Anterior cingulate cortex (tissue), 58 donors: ENCODE results near the gene IFI27.
"Not testable (repeated sequence)": the region's sequence is repeated elsewhere in the genome, so short reads cannot be mapped to it uniquely, and the experiment has no call there.

ENCODE experiments used
- DNase-seq, 58 donors: peaks; one replicate each; lab custom pipeline; 2025; lab: John Stamatoyannopoulos, UW

IFI27 gene

DNA sequence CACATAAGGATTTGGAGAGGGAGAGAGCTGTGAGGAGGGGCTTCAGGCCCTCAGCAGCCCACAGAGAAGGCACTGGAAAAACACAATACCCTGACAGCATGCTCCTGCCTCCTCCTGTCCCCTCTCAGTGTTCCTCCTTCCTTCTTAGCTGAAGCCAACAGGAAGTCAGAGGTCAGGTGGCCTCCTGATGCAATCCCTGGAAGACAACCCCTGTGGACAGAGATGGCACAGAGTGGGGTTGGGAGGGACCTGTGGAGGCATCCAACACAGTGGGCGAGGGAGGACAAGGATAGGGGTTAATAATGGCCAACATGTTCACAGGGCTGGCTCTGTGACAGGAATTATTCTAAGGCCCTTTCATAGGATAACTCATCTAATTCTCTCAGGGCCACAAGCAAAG lies 34.2 kb downstream of the IFI27 start:
- no peak for DNase-seq

DNA sequence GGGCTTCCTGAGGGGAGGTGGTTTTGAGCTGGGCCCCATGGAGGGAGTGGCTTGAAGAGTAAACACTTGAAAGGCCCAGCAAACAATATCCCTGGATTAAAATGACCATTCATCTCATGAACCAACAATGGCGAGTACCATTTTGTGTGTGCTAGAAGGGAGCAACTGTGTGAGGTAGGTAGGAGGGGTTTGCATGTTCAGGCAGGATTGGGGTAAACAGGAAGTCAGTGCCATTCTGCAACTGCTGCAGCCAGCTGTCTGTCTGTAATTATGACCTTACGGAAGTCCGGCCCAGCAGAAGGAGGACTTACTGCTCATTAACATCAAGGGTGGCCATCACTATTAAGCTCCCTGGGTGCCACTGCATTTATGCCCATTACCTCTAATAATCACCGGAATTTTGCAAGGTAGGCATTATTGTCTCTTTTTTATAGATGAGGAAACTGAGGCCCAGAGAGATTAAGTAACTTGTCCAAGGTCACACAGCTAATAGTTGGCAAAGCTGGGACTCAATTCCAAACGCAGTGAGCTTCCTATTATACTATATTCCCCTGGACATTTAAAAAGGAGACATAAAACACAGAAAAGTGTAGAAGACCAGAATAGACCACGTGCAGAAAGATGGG lies 35.5 kb downstream of the IFI27 start:
- DNase-seq, result no peak

DNA sequence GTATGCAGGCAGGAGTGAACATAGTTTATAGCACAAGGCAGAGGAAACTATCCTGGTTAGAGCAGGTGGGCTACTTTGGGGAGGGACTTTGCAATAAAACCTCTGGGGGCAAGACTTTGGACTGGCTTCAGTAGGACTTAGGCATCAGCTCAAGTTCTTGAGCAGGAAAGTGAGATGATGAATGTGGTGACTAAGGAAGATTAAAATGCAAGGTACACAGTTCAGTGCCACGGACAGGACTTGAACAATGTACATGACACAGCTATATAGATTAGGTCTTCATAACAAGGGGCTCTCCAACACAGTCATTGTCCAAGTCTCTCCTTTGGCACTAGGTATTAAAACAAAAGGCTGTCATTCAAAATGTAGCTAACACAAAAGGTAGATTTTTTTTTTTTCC lies 42.1 kb downstream of the IFI27 start:
- DNase-seq, result no peak

DNA sequence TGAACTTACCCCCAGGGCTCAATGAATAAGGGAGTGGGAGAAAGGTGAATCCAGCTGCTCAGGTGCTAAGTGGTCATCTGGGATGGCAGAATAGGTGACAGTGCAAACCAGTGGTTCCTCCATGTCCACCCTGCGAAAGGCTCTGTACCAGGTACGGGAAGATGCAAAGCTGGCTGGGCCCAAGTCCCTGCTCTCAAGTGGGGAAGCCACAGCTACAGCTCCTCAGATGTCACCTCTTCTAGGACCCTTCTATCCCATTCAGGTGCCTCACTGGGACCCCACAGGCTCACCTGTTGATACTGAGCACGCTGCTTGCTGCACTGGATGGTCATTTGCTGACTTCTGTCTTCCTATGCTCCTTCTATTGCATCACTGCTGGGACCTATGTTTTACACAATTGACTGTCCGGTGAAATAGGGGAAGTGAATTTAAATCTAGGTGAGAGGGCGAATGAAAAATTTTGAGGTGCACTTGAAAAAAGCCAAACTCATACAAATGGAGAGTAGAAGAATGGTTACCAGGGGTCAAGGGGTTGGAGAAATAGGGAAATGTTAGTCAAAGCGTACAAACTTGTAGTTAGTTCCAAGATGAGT lies 43.3 kb downstream of the IFI27 start:
- no peak for DNase-seq

DNA sequence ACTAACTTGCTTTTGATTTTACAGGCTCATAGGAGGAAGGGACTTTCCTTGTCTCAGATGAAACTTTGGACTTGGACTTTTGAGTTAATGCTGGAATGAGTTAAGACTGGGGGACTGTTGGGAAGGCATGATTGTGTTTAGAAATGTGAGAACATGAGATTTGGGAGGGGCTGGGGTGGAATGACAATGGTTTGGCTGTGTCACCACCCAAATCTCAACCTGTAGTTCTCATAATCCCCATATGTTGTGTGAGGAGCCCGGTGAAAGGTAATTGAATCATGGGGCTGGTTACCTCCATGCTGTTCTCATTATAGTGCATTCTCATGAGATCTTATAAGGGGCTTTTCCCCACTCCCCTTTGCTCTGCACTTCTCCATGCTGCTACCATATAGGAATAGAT lies 45.6 kb downstream of the IFI27 start:
- not testable (repeated sequence) for DNase-seq

DNA sequence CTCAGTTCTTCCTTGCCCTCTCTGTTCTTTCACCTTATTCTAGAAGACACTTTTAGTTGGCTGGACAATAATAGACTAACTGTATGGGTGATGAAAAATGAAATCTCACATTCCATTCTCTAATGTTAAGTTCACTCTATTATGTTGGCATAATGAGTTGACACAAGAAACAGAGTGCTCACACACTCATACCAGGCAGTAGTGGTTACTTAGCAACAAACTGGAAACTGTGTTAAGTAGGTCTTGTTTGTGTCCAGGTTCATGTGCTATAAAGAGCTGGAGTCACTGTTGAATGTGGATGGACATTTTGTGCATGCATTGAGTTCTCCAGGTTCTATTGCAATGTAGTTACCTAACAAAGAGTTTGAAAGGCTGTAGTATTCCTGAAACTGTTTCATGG lies 46.7 kb downstream of the IFI27 start:
- no peak for DNase-seq

DNA sequence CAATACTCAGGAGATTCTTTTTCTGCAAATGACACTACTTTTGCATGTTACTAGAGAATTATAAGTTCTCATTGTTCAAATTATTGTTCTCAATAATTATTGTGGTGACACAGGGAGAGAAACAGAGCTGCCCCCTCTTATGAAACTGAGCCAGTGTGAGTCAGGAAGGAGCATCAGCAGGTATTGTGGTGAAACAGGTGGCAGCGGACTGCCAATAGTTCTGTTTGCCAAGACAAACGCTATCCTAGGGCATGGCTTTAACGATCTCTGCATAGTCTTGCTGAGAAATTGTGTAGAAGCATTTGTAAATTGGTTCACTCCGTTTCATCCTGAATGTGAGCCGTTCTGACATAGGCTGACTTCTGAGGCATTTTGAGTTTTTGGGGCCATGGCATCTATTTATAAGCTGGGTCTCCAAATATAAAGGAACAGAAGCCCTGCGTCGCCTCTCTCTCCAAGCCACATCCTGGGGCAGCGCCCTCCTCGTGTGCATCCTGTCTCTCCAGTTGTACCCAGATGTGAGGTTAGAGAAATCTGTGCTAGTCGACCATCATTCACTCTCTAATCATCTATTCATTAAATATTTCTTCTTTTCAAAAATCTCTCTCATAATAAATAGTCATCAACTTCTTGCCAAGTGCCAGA lies 47.8 kb downstream of the IFI27 start:
- no peak for DNase-seq

DNA sequence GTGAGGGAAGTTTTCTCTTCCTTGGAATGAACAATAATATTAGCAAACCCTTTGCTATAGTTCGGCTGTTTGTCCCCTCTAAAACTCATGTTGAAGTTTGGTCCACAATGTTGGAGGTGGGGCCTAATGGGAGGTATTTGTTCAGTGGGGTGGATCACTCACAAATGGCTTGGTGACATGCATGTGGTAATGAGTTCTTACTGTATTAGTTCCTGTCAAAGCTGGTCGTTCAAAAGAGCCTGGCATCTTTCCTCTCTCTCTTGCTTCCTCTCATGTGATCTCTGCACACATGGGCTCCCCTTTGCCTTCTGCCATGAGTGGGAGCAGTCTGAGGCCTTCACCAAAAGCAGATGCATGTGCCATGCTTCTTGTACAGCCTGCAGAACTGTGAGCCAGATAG lies 50.5 kb downstream of the IFI27 start:
- DNase-seq, result no peak

DNA sequence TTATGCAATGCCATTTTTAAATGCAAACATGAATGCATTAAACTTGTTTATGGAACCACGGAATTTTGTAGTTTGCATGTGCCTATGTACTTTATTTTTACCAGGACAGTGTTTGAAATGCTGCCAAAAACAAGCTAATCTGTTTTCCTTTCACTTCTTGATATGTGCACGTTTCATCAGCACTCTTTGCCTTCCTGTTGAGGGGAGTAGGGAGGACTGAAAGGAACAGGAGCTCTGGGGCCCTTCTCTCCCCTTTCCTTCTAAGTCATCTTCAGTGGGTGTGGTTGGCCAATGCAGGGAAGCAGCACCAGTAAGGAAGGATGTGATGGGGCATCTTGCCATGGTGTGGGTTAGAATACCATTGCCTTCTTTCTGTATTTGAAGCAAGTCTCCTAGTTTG lies 51.4 kb downstream of the IFI27 start:
- DNase-seq, result no peak

DNA sequence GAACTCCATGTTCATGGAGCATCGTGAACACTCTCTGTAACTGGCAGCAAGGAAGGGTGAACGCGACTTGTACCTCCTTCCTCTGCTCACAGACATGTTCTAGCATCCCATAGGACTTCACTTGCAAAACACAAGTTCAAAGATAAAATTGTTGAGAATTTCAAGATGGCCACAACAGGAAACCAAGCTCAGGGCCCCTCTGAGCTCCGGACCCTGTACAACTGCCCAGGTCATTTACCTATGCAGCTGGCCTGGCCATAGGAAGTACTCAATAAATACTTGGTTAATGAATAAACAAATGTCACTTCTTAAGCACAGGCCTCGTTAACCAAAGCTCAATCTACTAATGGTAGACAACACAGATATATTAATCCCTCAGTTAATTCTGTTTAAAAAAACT lies 51.9 kb downstream of the IFI27 start:
- DNase-seq, result no peak

DNA sequence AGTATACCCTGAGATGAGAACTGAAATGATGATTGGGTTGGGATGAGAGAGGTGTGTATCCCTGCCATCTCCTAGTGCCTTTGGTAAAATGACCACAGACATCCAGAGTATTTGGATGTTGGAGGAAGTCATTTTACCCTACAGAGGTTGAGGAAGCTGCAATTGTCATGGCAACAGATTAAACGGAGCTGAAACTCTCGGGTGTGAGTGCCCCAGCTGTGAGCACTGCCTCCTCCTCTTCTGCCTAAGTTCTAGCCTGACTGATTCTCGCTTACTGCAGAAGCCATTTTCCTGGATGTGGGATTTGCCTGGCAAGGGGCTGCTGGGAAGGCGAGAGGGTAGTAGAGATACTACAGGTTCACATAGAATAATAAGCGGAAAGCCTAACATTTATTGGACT lies 53.3 kb downstream of the IFI27 start:
- DNase-seq, result peak in 1 of 58 donors; percentile 25

DNA sequence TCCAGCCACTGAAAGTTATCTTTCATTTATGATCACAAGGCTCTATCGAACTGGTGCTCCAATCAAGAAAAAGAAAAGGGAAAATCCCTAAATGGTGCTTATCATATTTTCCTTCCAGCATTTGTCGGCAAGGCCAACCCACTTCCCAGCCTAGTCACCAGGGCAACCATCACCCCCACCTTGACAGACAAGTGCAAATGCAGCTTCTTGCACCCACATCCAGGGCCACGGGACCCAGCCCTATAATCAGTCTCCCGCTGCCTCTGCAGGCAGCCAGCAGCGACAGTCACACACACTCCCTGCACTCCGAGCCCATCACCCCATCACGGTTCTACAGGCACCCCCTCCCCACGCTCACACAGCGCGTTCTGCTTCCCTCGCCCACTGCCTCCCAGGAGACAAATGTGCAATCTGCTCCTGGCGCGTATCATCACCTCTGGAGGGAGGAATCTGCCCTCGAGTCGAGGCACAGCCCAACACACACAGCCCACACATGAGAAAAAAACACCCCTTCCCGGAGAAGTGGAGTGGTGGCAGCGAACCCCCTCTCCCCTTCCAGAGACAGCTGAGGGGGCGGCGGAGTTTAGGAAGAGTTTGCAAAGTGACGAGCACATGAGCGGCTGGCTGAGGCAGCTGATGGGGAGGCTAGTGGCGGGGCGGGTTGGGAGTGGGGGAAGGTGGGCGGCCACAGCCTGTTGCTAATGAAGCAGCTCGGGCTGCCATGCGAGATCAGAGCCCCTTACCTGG lies 54.3 kb downstream of the IFI27 start:
- DNase-seq, result peak in 39 of 58 donors; percentile 7 to 87 (median 58)

DNA sequence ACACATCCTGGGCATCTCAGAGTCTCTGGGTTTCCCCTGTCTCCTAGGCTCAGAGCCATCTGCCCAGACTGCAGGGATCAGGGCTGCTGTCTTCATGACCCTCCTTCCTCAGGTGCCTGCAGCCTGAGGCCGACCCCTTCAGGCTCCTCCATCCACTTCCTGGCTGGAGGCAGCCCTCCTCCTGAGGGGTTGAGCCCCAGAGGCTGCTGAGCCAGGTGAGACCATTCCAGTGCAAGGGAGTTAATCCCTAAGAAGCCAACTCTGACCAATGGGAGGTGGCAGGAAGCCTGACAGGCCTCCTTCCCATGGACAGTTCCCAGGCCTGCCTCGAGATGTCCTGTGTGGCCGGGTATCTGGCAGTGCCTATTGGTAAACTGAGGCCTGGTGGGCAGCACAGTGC lies 55.2 kb downstream of the IFI27 start:
- DNase-seq, result no peak
